HG03342 (cell line): Measurements from ENCODE around the gene SLC45A1.
A peak's percentile ranks its signal among the peaks of the same experiment; 100 is the strongest.
"Not testable (repeated sequence)": the region's sequence is repeated elsewhere in the genome, so short reads cannot be mapped to it uniquely, and the experiment has no call there.

Experiments used
- ATAC-seq: cut with Tn5 transposase; IDR thresholded peaks from one replicate; pipeline ENCODE4 v1.9.1; 2021; ENCODE audit warnings: mild to moderate bottlenecking, moderate library complexity; ENCODE audit not compliant: unreplicated experiment

Gene SLC45A1

GRCh38 chr1:8317647-8318381, at the start of gene SLC45A1:
Gene SLC45A1 (plus strand): TSS chr1:8318114. CDS start chr1:8324330, 6,216 bp downstream.
- ATAC-seq: peak; percentile 43

DNA sequence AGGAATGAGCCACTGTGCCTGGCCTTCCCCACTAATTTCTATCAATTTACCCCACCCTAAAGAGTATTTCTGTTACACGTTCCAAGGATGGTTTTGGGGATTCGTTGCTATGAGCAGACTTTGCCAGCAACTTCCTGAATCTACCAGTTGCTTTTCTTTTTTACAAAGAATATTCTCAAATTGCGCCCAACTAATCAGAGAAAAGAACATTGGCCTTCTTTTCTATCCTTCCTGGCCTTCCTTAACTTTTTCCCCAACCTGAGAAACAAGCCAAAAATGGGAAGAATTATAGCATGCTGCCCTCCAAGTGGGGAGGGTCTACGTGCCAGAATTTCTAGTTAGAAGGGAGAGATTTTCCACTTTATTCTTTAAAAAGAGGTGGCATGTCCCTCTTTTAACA, 44.9 kb upstream of the SLC45A1 start:
- no peak for ATAC-seq

DNA sequence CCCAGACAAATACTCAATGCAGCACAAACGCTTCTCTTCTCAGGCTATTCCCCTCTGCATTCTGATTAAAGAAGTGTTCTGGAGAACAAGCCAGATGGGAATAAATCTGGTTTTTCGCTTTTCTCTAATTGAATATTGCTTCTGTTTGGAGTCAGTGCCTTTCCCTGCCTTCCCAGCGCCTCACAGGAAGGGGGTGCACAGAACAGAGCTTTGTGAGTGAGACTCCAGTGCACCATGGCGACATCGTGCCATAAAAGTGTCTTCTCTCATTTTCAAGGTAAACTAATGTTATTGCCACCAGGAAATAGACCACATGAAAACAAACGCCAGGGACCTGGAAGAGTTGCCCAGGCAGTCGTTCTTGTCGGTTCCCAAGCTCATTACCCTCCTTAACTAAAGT, 43.6 kb upstream of the SLC45A1 start:
- ATAC-seq: no peak

DNA sequence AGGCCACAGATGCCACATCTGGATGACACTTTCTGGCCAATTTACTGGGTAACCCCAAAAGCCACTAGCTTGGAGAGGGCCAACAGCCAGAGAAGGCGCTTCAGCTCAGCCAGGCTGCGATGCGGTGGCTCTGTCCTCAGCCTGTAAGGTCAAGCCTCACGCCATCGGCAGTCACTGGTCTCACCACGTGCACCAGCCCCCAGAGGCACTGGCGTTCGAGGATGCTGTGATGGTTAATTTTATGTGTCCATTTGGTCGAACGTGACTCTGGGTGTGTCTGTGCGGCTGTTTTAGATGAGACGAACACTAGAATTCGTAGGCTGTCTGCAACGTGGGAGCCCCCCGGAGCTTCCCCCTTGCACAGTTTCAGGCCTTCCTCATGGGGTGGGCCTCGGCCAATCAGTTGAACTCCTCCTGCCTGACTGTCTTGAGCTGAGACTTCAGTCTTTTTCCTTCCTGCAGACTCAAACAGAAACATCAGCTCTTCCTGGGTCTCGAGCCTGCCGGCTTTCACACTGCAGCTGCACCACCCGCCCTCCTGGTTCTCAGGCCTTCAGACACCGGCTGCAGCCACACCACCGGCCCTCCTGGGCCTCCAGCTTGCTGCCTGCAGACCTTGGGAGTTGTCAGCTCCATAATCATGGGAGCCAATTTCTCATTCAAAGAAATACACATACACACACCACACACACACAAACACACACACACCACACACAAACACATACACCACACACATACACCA, 41.6 kb upstream of the SLC45A1 start:
- ATAC-seq: no peak

GRCh38 chr1:8276932-8277331, 41.0 kb upstream of the SLC45A1 start:
- no peak for ATAC-seq

DNA sequence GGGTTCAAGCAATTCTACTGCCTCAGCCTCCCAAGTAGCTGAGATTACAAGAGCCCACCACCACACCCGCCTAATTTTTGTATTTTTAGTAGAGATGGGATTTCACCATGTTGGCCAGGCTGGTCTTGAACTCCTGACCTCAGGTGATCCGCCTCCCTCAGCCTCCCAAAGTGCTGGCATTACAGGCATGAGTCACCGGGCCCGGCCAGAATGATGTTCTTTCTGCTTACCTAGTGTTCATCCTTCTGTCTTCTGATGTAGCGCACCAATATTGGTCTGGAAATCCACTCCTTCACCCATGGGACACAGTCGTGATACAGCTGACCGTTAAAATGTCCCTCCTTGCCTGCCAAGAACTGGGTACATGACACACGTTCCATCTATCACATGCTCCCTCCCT, 39.2 kb upstream of the SLC45A1 start:
- not testable (repeated sequence) for ATAC-seq

DNA sequence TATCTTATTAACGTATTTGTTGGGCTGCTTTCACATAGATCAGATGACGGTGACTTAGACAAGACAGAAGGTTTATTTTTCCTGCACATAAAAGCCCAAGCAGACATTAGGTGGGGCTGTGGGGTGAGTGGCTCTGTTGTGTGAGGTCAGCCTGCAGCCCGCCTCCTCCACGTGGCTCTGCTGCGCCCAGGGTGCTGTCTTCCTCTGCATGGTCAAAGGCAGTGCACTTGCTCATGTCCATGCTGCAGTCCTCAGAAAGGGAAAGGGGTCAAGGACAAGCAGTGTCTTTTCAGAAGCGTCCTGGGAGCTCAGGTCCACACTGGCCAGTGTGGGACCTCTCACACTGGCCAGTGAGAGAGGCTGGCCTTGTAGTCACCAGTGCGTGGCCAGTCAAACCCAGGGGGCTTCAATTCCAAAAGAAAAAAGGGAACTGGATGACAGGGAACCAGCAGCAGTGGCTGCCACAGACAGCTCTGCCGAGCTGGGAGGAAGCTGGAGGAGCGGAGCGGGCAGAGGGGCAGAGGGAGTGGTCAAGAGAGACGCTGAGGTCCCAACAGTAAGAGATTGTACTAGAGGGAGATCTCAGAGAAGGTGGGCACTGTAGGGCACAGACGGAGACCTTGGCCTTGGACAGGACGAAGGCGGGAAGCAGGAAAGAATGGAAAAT, 35.9 kb upstream of the SLC45A1 start:
- ATAC-seq: no peak

- peak; percentile 93 for ATAC-seq
These were observed 34.6 kb upstream of the SLC45A1 start for GRCh38 chr1:8283058-8283884.

GRCh38 chr1:8284127-8284526, 33.8 kb upstream of the SLC45A1 start:
- no peak for ATAC-seq

GRCh38 chr1:8285103-8285502, 32.8 kb upstream of the SLC45A1 start:
- ATAC-seq: no peak

GRCh38 chr1:8285965-8286364, 31.9 kb upstream of the SLC45A1 start:
- ATAC-seq: no peak

GRCh38 chr1:8293118-8293517, 24.8 kb upstream of the SLC45A1 start:
- ATAC-seq: no peak

- no peak for ATAC-seq
These were observed 24.2 kb upstream of the SLC45A1 start for GRCh38 chr1:8293641-8294169.

GRCh38 chr1:8294170-8294697, 23.7 kb upstream of the SLC45A1 start:
- ATAC-seq: no peak

- ATAC-seq: no peak
These were observed 20.7 kb upstream of the SLC45A1 start for GRCh38 chr1:8297245-8297644.

- no peak for ATAC-seq
These were observed 18.0 kb upstream of the SLC45A1 start for GRCh38 chr1:8299963-8300362.

- ATAC-seq: no peak
These were observed 15.6 kb upstream of the SLC45A1 start for GRCh38 chr1:8302081-8302956.

DNA sequence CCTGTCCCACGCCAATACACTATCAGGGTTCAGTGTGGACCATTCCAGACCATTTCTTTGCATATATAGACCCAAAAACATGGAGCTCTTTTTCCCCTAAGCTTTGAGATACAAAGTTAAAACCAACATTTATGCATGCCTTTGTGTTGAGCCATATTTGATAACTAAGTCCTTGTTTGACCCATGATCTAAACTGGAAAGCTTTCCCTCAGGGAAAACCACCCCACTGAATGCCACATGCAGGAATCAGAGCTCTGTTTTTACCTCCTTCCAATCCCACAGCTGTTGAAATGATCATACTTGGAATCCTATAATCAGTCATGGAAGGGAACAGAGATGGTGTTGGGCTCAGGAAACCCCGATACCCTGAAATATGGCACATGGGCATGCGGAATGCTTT, 14.8 kb upstream of the SLC45A1 start:
- ATAC-seq: no peak

GRCh38 chr1:8303876-8304275, 14.0 kb upstream of the SLC45A1 start:
- ATAC-seq: no peak

DNA sequence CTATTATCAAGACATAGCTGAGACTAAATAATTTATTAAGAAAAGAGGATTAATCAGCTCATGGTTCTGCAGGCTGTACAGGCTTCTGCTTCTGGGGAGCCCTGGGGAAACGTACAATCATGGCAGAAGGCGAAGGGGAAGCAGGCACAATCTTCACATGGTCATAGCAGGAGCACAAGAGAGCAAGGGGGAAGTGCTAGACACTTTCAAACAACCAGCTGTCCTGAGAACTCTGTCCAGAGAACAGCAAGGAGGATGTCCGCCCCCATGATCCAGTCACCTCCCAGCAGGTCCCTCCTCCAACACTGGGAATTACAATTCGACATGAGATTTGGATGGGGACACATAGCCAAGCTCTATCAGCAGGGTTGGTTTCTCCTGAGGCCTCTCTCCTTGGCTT, 10.3 kb upstream of the SLC45A1 start:
- no peak for ATAC-seq
